T-helper 1 cell (primary cell): ENCODE data around the gene ORC6.
A peak's percentile ranks its signal among the peaks of the same experiment; 100 is the strongest.
"Not testable (repeated sequence)": the region's sequence is repeated elsewhere in the genome, so short reads cannot be mapped to it uniquely, and the experiment has no call there.

Source experiments
- DNase-seq, 5 donors: peaks; one replicate each; pipeline ENCODE4 v3.0.0-alpha.2; 2012 to 2020
- total RNA-seq, 4 donors: gene quantifications; one replicate each; lab custom pipeline; 2026; lab: John Stamatoyannopoulos, UW

ORC6 gene
- 1.8 to 3.7 (median 3.0) reads per million in 4 donors for total RNA-seq

- peak; percentile 93 to 98 (median 95) for DNase-seq
Measured at GRCh38 chr16:46689365-46690280, at the start of gene ORC6. Gene ORC6 (plus strand): TSS chr16:46689659. CDS start chr16:46689706, 47 bp downstream.

- DNase-seq = no peak
Measured at GRCh38 chr16:46648656-46649055, 40.8 kb upstream of the ORC6 start.

GRCh38 chr16:46649588-46650253, 39.7 kb upstream of the ORC6 start:
- no peak for DNase-seq

DNA sequence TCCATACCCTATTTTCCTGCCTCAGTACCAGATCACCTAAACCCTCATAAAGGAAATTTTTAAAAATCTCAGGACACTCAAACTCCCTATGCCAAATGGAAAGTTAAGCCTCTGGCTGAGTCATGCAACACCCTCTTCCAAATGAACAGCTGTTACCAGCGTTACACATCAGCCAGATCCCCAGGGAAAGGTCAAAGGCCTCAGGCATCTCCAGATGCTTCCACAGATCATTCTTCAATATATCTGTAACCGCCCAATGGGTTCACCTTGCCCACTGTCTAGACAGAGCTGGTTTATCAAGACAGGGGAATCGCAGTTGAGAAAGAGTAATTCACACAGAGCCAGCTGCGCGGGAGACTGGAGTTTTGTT, 39.2 kb upstream of the ORC6 start:
- no peak for DNase-seq

DNA sequence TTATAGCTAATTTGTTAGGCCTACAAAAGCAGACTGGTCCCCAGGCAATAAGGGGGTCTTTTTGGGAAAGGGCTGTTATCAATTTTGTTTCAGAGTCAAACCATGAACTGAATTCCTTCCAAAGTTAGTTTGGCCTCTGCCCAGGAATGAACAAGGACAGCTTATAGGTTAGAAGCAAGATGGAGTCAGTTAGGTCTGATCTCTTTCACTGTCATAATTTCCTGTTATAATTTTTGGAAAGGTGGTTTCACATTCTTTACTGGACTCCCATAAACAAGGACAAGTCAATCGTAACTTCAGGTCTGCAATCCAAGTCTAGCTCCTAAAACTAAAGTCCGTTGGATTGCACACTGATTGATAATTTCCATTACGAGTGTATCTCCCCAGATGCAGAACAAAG, 38.2 kb upstream of the ORC6 start:
- DNase-seq = no peak

- peak in 1 of 5 donors; percentile 48 for DNase-seq
Measured at GRCh38 chr16:46658925-46659324, 30.5 kb upstream of the ORC6 start.

GRCh38 chr16:46662123-46662522, 27.3 kb upstream of the ORC6 start:
- DNase-seq = no peak

- DNase-seq = peak in 4 of 5 donors; percentile 19 to 65 (median 38)
Measured at GRCh38 chr16:46673320-46674013, 16.0 kb upstream of the ORC6 start.

GRCh38 chr16:46677943-46678342, 11.5 kb upstream of the ORC6 start:
- DNase-seq = not testable (repeated sequence)

GRCh38 chr16:46681867-46682266, 7.6 kb upstream of the ORC6 start:
- DNase-seq = not testable (repeated sequence)

DNA sequence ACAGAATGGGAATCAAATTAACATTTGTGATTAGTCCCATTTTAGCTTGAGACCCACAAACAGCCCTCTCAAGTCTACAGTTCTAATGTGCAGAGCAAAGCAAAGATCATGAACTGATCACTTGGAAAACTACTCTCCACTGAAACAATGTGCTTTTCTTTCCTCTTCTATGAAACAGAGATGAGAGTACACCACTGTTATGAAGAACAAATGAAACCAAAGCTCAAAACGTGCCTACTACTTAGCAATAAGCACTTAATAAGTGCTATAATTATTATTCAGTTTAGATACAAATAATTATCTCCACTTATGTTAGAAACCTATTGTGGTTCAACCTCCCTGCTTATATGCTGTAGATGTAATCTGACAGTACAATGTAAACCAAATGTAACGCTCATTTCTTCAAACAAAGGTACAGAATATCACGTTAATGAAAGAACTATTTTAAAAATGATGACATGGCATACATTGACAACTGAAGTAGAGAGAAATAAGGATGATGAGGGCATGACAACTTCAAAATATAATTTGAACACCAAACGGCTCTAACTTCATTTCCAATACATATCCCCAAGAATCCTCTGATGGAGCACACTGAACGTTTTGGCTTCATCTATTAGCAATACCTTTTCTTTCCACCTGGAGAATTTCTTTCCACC, 2.5 kb upstream of the ORC6 start:
- no peak for DNase-seq

GRCh38 chr16:46687486-46687885, 2.0 kb upstream of the ORC6 start:
- no peak for DNase-seq

DNA sequence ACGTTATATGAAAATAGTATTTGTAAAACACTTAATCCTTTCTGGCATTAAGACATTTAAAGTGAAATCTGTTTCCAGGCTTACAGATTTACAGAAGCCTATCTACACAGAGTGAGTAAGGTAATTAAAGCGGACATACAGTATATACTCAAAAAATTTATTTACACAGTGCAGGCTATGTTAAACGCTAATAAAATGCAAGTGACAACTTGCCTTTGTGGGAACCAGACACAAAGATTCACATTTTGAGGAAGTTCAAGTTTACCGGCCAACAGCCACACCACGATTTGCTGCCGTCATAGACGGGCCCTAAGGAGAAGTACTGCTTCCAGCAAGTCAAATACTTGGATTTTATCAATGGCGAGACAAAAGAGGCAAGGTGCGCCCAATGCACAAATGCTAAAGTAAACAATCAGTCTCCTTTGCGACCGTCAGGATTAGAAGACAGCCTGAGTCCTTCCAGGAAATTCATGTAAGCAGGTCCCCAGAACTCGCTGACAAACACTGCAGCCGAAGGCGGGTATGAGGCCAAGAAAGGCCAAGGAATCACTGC, 1.3 kb upstream of the ORC6 start:
- no peak for DNase-seq

GRCh38 chr16:46688654-46689364, 650 bp upstream of the ORC6 start, which contains the start of gene VPS35:
Gene VPS35 (minus strand): TSS chr16:46689178. CDS start chr16:46689133, 45 bp downstream.
- DNase-seq = peak; percentile 99 to 100 (median 99)

GRCh38 chr16:46690281-46691178, 1.1 kb downstream of the ORC6 start:
- DNase-seq = no peak

DNA sequence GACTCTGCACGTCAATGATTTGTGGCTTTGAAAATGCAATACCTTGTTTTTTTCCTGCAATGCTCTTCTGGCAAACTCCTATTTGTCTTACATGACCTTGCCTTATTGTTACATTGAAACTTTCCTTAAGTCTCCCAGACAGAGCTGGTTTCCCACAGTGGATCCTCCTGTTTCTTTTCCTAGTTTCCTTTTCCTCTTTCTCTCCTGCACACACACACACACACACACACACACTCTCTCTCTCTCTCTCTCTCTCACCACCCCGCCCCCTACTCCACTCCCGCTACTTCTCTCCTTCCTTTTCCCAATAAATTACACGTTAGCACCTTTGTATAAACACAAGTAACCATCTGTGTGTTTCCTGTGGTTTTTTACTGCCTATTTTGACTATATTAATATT, 2.3 kb downstream of the ORC6 start:
- DNase-seq = no peak

DNA sequence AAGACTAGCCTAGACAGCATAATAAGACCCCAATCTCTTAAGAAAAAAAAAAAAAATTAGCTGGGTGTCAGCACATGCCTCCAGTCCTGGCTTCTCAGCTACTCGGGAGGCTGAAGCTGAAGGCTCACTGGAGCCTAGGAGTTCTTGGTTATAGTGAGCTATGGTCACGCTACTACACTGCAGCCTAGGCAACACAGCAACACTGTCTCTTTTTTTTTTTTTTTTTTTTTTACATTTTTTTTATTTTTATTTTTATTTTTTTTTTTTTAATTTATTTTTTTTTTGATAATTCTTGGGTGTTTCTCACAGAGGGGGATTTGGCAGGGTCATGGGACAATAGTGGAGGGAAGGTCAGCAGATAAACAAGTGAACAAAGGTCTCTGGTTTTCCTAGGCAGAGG, 4.1 kb downstream of the ORC6 start:
- no peak for DNase-seq

- DNase-seq = no peak
Measured at GRCh38 chr16:46695937-46696336, 6.5 kb downstream of the ORC6 start.

DNA sequence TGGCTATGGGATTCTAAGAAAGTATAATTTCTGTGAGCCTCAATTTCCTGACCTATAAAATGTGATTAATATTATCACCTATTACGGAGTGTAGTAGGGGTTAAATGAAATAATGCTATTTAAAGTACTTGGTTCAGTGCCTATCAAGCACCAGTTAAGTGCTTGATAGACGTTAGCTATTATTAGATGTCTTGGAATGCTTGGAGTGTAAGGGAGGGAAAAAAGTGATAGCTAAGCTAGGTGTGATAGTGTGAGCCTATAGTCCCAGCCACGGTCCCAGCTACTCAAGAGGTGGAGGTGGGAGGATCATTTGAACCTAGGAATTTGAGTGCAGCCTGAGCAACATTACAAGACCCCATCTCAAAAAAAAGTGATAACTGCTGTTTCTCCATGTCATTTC, 7.5 kb downstream of the ORC6 start:
- no peak for DNase-seq

DNA sequence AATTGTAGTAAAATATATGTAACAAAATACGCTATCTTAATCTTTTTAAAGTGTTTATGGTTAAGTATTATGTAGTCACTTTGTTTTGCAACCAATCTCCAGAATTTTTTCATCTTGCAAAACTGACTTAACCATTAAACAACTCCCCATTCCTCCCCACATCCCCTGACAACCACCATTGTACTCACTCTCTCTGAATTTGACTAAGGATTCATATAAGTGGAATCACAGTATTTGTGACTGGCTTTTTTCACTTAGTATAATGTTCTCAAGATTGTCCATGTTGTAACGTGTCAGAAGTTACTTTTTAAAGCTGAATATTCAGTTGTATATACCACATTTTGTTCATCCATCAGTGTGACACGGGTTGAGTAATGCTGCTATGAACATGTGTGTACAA, 10.6 kb downstream of the ORC6 start:
- DNase-seq = no peak

DNA sequence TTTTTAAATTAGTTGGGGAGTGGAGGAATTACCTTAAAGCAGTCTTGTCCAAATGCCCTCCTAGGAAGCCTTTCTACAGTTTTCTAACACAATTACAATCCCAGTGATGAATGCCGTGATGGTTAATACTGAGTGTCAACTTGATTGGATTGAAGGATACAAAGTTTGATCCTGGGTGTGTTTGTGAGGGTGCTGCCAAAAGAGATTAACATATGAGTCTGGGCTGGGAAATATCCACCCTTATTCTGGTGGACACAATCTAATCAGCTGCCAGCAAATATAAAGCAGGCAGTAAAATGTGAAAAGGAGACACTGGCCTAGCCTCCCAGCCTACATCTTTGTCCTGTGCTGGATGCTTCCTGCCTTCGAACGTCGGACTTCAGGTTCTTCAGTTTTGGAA, 12.2 kb downstream of the ORC6 start:
- no peak for DNase-seq
